HepG2 (cell line): ENCODE data around the gene ADPGK. TPM values are rescaled to one million over a fixed set of nuclear protein-coding genes. Genes with fewer than 3 reads are reported as not detected.

Experiments
- ATAC-seq: fragments of 200-7000 bp; cut with Tn5 transposase; 3 replicates; pipeline ENCODE4 v1.9.1; 2020; ENCODE audit warnings: mild to moderate bottlenecking, moderate library complexity
- BruUV-seq: library from RNA; stranded (reverse); fragments of 400-500 nt; replicated peaks from 2 replicates; lab custom pipeline; 2021; lab: Mats Ljungman, UMichigan
- CTCF ChIA-PET: fragments of 300-600 bp; formaldehyde crosslinking; extraction: SDS; loops from one replicate; lab custom pipeline; 2021; ENCODE audit warnings: low total read pairs, inconsistent platforms, low intra/inter-chr PET ratio; lab: Yijun Ruan, JAX
- POLR2A ChIA-PET: fragments of 350-600 bp; sonication (Branson Sonifier 250); formaldehyde crosslinking; loops from one replicate; lab custom pipeline; 2020; ENCODE audit warnings: antibody characterized with exemption, inconsistent platforms; lab: Yijun Ruan, JAX
- DNase-seq: peaks from one replicate; pipeline ENCODE4 v3.0.0-alpha.2; 2015; ENCODE audit warnings: low spot score
- FAIRE-seq: peaks from 3 replicates; lab custom pipeline; 2011; peaks lifted over from hg19 to GRCh38; lab: Jason Lieb, UNC
- H2AFZ ChIP-seq: one replicate; pipeline ENCODE4 v1.6.1; 2011; ENCODE audit warnings: low read length, inconsistent platforms
- H3K27ac ChIP-seq: fragments of 300-600 bp; 3 replicates; pipeline ENCODE4 v1.8.0; 2011; ENCODE audit warnings: mixed run types, mild to moderate bottlenecking, mixed read lengths, low read length, inconsistent platforms; ENCODE audit not compliant: insufficient read depth; ENCODE audit errors: extremely low read length
- H3K27me3 ChIP-seq, 2 experiments: fragments of 200-600 bp in 1 of 2; 2 replicates in 1 of 2; 3 replicates in 1 of 2; pipeline versions ENCODE4 v1.6.0 to v1.8.0; 2011; ENCODE audit warnings: low read length in 2 of 2, mild to moderate bottlenecking in 2 of 2, moderate library complexity in 2 of 2, inconsistent platforms in 1 of 2; ENCODE audit not compliant: insufficient read depth in 2 of 2, control insufficient read depth in 1 of 2
- H3K36me3 ChIP-seq, 2 experiments: fragments of 200-600 bp in 1 of 2; replicated peaks in 1 of 2; 2 replicates in 1 of 2; 3 replicates in 1 of 2; pipeline versions ENCODE4 v1.5.1 to v1.8.0; 2011; ENCODE audit warnings: low read length in 2 of 2, inconsistent platforms in 1 of 2; ENCODE audit not compliant: insufficient read depth in 2 of 2, control insufficient read depth in 1 of 2
- H3K4me1 ChIP-seq: 2 replicates; pipeline ENCODE4 v1.5.1; 2012; ENCODE audit warnings: low read length, inconsistent platforms; ENCODE audit not compliant: insufficient read depth
- H3K4me2 ChIP-seq: 2 replicates; pipeline ENCODE4 v1.6.0; 2011; ENCODE audit warnings: low read depth, low read length, inconsistent platforms
- H3K4me3 ChIP-seq, 3 experiments: fragments of 200-600 bp in 1 of 3; sonication (generic), shearing (Covaris generic) in 1 of 3; replicated peaks in 1 of 3; 2 replicates each; pipeline ENCODE4 v1.5.1; 2011 to 2016; ENCODE audit warnings: low read length in 3 of 3, inconsistent platforms in 2 of 3, low read depth in 2 of 3, mild to moderate bottlenecking in 2 of 3, control low read depth in 1 of 3, mixed read lengths in 1 of 3; ENCODE audit not compliant: insufficient read depth in 1 of 3
- H3K79me2 ChIP-seq: one replicate; pipeline ENCODE4 v1.6.1; 2011; ENCODE audit warnings: low read length, inconsistent platforms; ENCODE audit not compliant: insufficient read depth
- H3K9ac ChIP-seq: 2 replicates; pipeline ENCODE4 v1.6.0; 2011; ENCODE audit warnings: mild to moderate bottlenecking, low read depth, low read length, inconsistent platforms; ENCODE audit not compliant: insufficient read depth
- H3K9me3 ChIP-seq: 2 replicates; pipeline ENCODE4 v1.5.1; 2012; ENCODE audit warnings: mild to moderate bottlenecking, low read length
- H4K20me1 ChIP-seq: 2 replicates; pipeline ENCODE4 v1.6.0; 2011; ENCODE audit warnings: inconsistent platforms, mild to moderate bottlenecking, low read length, moderate library complexity; ENCODE audit not compliant: insufficient read depth
- ATF7 ChIP-seq, 2 experiments: fragments of 450-650 bp in 1 of 2; sonication (generic) in 1 of 2; formaldehyde crosslinking in 1 of 2; IDR thresholded peaks; 2 replicates each; pipeline versions ENCODE4 v1.4.0 to v1.6.1; 2016 to 2020; ENCODE audit warnings: antibody characterized with exemption in 1 of 2, mild to moderate bottlenecking in 1 of 2, missing genetic modification reagents in 1 of 2
- MED13 ChIP-seq: sonication (generic); formaldehyde crosslinking; IDR thresholded peaks from 2 replicates; pipeline ENCODE4 v1.5.0; 2020; ENCODE audit warnings: missing genetic modification reagents
- RELA ChIP-seq: sonication (generic); formaldehyde crosslinking; IDR thresholded peaks from 2 replicates; pipeline ENCODE4 v1.4.0; 2020; ENCODE audit warnings: missing genetic modification reagents
- TP53 ChIP-seq: sonication (generic); formaldehyde crosslinking; conservative IDR thresholded peaks from 2 replicates; pipeline ENCODE4 v1.4.0; 2020; ENCODE audit warnings: missing genetic modification reagents
- YEATS4 ChIP-seq: sonication (generic); formaldehyde crosslinking; IDR thresholded peaks from 2 replicates; pipeline ENCODE4 v1.4.0; 2020; ENCODE audit warnings: missing genetic modification reagents, borderline replicate concordance
- ZC3H4 ChIP-seq: sonication (generic); formaldehyde crosslinking; IDR thresholded peaks from 2 replicates; pipeline ENCODE4 v1.4.0; 2020; ENCODE audit warnings: missing genetic modification reagents, borderline replicate concordance
- ZNF496 ChIP-seq: sonication (generic); formaldehyde crosslinking; IDR thresholded peaks from 2 replicates; pipeline ENCODE4 v1.8.1; 2023; ENCODE audit warnings: mild to moderate bottlenecking, moderate library complexity, missing genetic modification reagents; ENCODE audit not compliant: insufficient replicate concordance
- ZNF660 ChIP-seq: sonication (generic); formaldehyde crosslinking; IDR thresholded peaks from 2 replicates; pipeline ENCODE4 v1.5.1; 2020; ENCODE audit warnings: mild to moderate bottlenecking, low read depth, missing genetic modification reagents, borderline replicate concordance
- ZZZ3 ChIP-seq: sonication (generic); formaldehyde crosslinking; IDR thresholded peaks from 2 replicates; pipeline ENCODE4 v1.4.0; 2020; ENCODE audit warnings: missing genetic modification reagents, mild to moderate bottlenecking, borderline replicate concordance
- WGBS: methylation state at CpG from one replicate; pipeline ENCODE4 v1.1.6; 2017; ENCODE audit warnings: low lambda C conversion rate; 5-methylcytosine and 5-hydroxymethylcytosine counted together
- in situ Hi-C: cut with HindIII; loops from 2 replicates; pipeline ENCODE4 v1.10.0; 2017; ENCODE audit warnings: low pct_unique_long_range_greater_than_20kb; ENCODE audit not compliant: extremely low pct_ligation_motif_present
- intact Hi-C: fragments of 100-400 bp; cut with micrococcal nuclease; formaldehyde crosslinking; loops from one replicate; pipeline ENCODE4 v1.10.0; 2022; ENCODE audit not compliant: unreplicated experiment
- polyA plus RNA-seq, 8 experiments: library from polyadenylated mRNA; depleted of rRNA in 3 of 8; stranded (reverse) in 7 of 8; unstranded in 1 of 8; fragments of >200 nt; fragmentation: Illumina TruSeq in 4 of 8; extraction: Trizol in 4 of 8; gene quantifications; 2 replicates each; pipeline versions ENCODE4 v1.2.1 to v1.2.3, GENCODE V29; 2011 to 2016; ENCODE audit warnings: low read depth in 4 of 8, missing spikeins in 1 of 8, mixed read lengths in 1 of 8; ENCODE audit not compliant: insufficient read depth in 1 of 8
- total RNA-seq, 5 experiments: library from RNA; depleted of rRNA; stranded (reverse); fragments of >200 nt; fragmentation: Illumina TruSeq; extraction: Trizol; gene quantifications; 2 replicates each; pipeline ENCODE4 v1.2.3, GENCODE V29; 2016; ENCODE audit warnings: low read depth in 1 of 5
- TF ChIP-seq, protein P1 (sequence below): sonication (generic); formaldehyde crosslinking; IDR thresholded peaks from 2 replicates; pipeline ENCODE4 v1.4.0; 2020; ENCODE audit warnings: low read depth, missing genetic modification reagents

ADPGK gene
- total and polyA plus RNA-seq, 2 of the 13 experiments (the other 11 are each of a cell fraction or from before 2014, with no cell fraction given) = 61.6 to 67.5 TPM

DNA sequence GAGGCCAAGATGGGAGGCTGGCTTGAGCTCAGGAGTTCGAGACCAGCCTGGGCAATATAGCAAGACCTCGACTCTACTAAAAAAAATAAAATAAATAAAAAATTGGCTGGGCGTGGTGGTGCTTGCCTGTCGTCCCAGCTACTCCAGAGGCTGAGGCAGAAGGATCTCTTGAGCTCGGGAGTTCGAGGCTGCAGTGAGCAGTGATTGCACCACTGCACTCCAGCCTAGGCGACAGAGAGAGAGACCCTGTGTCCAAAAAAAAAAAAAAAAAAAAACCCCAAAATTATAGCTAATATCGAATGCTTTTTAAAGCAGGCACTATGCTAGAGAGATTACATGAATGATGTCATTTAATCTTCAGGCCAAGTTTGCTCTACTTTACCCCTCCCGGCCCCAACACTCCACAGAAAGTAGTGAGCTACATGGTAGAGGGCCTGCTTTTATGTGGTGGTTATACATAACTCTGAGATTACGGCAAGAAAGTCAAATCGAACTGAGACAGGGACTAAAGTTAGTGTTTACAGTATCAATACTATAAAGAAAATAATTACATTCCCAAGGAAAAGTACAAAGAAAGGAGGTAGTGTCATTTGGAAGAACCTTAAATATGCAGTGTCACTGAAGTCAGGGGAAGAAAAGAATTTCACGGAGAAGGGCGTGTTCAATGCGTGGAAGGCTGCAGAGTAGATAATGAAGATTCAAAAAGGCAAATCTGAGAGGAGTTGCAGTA lies 1.1 kb downstream of the ADPGK start:
- WGBS = 32% methylated on average over 14 of the region's 14 CpGs
- FAIRE-seq (no peak), ATAC-seq (no peak), DNase-seq (no peak)
- CTCF ChIA-PET = no interaction called here
- intact Hi-C loops (loop anchor here (5.0 kb wide), 2 partner anchors 60 to 270 kb away; partner anchors contain the start of gene NEO1), in situ Hi-C loops (no loop called here)
- no peaks in the 10 kb centered on the region; a peak in 1 of 5 replicates for H3K27me3 ChIP-seq
- no peaks in the 10 kb centered on the region; the same call in 1 of the 2 replicates for H4K20me1 ChIP-seq
- peak overlapping the region; percentile 78 for H3K4me2 ChIP-seq
- POLR2A ChIA-PET = interaction anchor here (1.0 kb wide), 1 partner anchor 296 kb away, joined by 3 read pairs; no protein-coding TSS in a partner anchor
- no peaks in the 10 kb centered on the region for H3K9me3 ChIP-seq
- peaks cover 46% of the 10 kb centered on the region for H3K4me1 ChIP-seq
- TF ChIP-seq ZC3H4 (CRISPR knock-in tag) (0 out of 2 replicates have a peak, but pooled peaks have one; percentile 12), ZZZ3 (CRISPR knock-in tag) (no peak), ATF7 (IDR thresholded peaks at IDR 0.05) (peak; percentile 41; the same call in 1 of the 2 replicates), ATF7 (CRISPR knock-in tag; IDR thresholded peaks at IDR 0.05) (no peak)
- H2AFZ ChIP-seq = no peak overlapping the region
- peak overlapping the region; percentile 77 for H3K27ac ChIP-seq
- TSS peak; percentile 63 for BruUV-seq
- peak overlapping the region; percentile 86 for H3K9ac ChIP-seq
- H3K36me3 ChIP-seq = peaks cover 0 to 6% of the 10 kb centered on the region in 2 experiments; a peak in 2 of 5 replicates
- H3K4me3 ChIP-seq = peak overlapping the region; percentile 85 to 94 (median 93)
- peaks cover 38% of the 10 kb centered on the region for H3K79me2 ChIP-seq

DNA sequence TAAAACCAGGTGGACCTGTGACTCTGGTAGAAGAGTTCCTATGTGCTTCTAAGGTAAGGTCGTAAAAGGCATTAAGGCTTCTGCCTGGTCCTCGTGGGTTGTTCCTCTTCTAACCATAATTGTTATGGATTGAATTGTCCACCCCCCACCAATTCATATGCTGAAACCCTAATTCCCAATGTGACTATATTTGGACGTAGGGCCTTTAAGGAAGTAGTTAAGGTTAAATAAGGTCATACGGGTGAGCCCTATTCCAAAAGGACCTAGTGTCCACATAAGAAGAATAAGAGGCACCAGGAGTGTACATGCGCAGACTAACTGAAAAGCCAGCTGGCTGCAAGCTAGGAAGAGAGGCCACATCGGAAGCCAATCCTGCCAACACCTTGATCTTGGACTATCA lies 1.9 kb downstream of the ADPGK start:
- Histone ChIP-seq H3K79me2 (peaks cover 38% of the 10 kb centered on the region), H3K36me3 (peaks cover 0 to 6% of the 10 kb centered on the region in 2 experiments; a peak in 2 of 5 replicates), H3K27me3 (no peaks in the 10 kb centered on the region; a peak in 1 of 5 replicates), H3K9ac (no peak overlapping the region), H3K4me1 (peaks cover 43% of the 10 kb centered on the region), H3K4me3 (peak overlapping the region; percentile 19 to 94 (median 93); a peak in 4 of 6 replicates), H2AFZ (no peak overlapping the region), H3K4me2 (peak overlapping the region; percentile 78), H3K9me3 (no peaks in the 10 kb centered on the region), H4K20me1 (no peaks in the 10 kb centered on the region; the same call in 1 of the 2 replicates), H3K27ac (no peak overlapping the region)
- WGBS = 98% methylated on average over 5 of the region's 6 CpGs
- no peak for ATAC-seq
- no peak for FAIRE-seq
- ChIA-PET POLR2A (no interaction called here), CTCF (no interaction called here)
- DNase-seq = no peak
- TF ChIP-seq TP53 (no peak), ZNF660 (CRISPR knock-in tag) (no peak), YEATS4 (CRISPR knock-in tag) (no peak), ZNF496 (no peak), MED13 (CRISPR knock-in tag) (no peak), RELA (CRISPR knock-in tag) (no peak)
- TF ChIP-seq, protein P1, sequence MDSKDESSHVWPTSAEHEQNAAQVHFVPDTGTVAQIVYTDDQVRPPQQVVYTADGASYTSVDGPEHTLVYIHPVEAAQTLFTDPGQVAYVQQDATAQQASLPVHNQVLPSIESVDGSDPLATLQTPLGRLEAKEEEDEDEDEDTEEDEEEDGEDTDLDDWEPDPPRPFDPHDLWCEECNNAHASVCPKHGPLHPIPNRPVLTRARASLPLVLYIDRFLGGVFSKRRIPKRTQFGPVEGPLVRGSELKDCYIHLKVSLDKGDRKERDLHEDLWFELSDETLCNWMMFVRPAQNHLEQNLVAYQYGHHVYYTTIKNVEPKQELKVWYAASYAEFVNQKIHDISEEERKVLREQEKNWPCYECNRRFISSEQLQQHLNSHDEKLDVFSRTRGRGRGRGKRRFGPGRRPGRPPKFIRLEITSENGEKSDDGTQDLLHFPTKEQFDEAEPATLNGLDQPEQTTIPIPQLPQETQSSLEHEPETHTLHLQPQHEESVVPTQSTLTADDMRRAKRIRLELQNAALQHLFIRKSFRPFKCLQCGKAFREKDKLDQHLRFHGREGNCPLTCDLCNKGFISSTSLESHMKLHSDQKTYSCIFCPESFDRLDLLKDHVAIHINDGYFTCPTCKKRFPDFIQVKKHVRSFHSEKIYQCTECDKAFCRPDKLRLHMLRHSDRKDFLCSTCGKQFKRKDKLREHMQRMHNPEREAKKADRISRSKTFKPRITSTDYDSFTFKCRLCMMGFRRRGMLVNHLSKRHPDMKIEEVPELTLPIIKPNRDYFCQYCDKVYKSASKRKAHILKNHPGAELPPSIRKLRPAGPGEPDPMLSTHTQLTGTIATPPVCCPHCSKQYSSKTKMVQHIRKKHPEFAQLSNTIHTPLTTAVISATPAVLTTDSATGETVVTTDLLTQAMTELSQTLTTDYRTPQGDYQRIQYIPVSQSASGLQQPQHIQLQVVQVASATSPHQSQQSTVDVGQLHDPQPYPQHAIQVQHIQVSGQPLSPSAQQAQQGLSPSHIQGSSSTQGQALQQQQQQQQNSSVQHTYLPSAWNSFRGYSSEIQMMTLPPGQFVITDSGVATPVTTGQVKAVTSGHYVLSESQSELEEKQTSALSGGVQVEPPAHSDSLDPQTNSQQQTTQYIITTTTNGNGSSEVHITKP (CRISPR knock-in tag) = no peak
- in situ Hi-C loops (no loop called here), intact Hi-C loops (loop anchor here (5.0 kb wide), 2 partner anchors 59 to 271 kb away; partner anchors contain the start of gene NEO1)
- no TSS peak for BruUV-seq
